Mucosa of stomach (tissue), 1 donor: ENCODE results near the gene ZNF541.
"Not testable (repeated sequence)": the region's sequence is repeated elsewhere in the genome, so short reads cannot be mapped to it uniquely, and the experiment has no call there.

Experiments
- H3K27me3 ChIP-seq: one replicate; pipeline ENCODE4 v1.7.0; 2013; ENCODE audit warnings: mild to moderate bottlenecking, low read length; ENCODE audit not compliant: control insufficient read depth, insufficient read depth
- H3K36me3 ChIP-seq: one replicate; pipeline ENCODE4 v1.7.0; 2013; ENCODE audit warnings: low read length; ENCODE audit not compliant: control insufficient read depth, insufficient read depth
- H3K4me1 ChIP-seq: one replicate; pipeline ENCODE4 v1.7.0; 2013; ENCODE audit warnings: mild to moderate bottlenecking, low read length; ENCODE audit not compliant: control insufficient read depth, insufficient read depth
- H3K4me3 ChIP-seq: one replicate; pipeline ENCODE4 v1.7.0; 2013; ENCODE audit warnings: low read length
- H3K9ac ChIP-seq: one replicate; pipeline ENCODE4 v1.7.0; 2013; ENCODE audit warnings: mild to moderate bottlenecking, low read length, moderate library complexity
- H3K9me3 ChIP-seq: one replicate; pipeline ENCODE4 v1.7.0; 2013; ENCODE audit warnings: mild to moderate bottlenecking, low read length, moderate library complexity; ENCODE audit not compliant: control insufficient read depth
- donor health status: Pancreatic carcinoma.

ZNF541 gene

DNA sequence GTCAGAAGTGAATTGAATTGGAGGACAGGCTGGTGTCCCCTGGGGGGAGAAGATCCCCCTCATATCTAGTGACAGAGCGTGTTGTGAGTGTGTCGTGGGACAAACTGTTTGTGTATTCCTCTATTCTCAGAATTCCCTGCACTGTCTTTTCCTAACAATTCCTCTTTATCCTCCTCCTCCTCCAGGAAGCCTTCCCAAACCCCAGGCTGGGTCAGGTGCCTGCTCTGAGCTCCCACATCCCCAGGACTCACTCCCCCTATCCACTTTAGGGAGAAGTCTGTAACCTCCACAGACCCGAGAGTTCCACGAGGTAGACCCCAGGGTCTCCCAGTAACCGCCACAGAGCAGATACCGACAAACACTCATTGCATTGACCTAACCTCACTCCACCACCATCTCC is 20.9 kb upstream of the ZNF541 start:
- no peaks in the 10 kb centered on the region for H3K36me3 ChIP-seq
- H3K4me3 ChIP-seq, result no peak overlapping the region
- no peaks in the 10 kb centered on the region for H3K27me3 ChIP-seq
- no peaks in the 10 kb centered on the region for H3K9me3 ChIP-seq
- H3K4me1 ChIP-seq, result peaks cover under 1% of the 10 kb centered on the region
- no peak overlapping the region for H3K9ac ChIP-seq

DNA sequence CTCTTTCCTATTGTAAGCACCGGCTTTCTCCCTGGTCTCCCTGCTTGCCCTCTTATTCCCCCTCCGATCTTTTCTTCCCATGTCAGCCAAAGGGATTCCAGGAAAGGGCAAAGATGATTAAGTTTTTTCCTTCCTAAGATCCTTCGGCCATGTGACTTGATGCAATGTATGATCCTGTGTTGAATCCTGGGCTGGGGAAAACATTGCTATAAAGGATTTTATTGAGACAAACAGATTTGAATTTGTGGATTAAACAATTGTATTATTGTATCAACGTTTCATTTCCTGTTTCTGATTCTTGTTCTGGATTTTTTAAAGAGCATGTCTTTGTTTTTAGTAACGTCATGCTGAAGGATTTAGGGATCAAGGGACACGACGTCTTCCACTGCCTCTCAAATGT is 16.9 kb upstream of the ZNF541 start:
- H3K27me3 ChIP-seq, result no peaks in the 10 kb centered on the region
- no peaks in the 10 kb centered on the region for H3K36me3 ChIP-seq
- no peaks in the 10 kb centered on the region for H3K4me1 ChIP-seq
- no peak overlapping the region for H3K4me3 ChIP-seq
- no peak overlapping the region for H3K9ac ChIP-seq
- peaks cover 6% of the 10 kb centered on the region for H3K9me3 ChIP-seq

DNA sequence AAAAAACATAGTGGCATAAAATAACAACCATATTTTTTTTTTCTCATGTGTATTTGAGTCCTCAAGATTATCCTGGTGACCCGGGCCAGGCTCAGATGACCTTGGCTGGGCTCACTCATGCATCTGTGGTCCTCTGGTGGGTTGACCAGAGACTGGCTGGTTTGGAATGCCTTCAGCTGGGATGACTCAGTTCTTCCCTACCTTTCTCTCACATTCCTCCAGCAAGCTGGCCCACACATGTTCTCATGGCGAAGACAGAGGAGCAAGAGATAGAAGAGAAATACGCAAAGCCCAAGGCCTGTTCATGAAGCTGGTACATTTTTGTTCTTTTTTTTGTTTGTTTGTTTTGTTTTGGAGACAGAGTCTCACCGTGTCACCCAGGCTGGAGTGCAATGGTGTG is 14.3 kb upstream of the ZNF541 start:
- no peaks in the 10 kb centered on the region for H3K27me3 ChIP-seq
- no peak overlapping the region for H3K9ac ChIP-seq
- no peak overlapping the region for H3K4me3 ChIP-seq
- no peaks in the 10 kb centered on the region for H3K36me3 ChIP-seq
- H3K9me3 ChIP-seq, result peaks cover 6% of the 10 kb centered on the region
- H3K4me1 ChIP-seq, result peaks cover 4% of the 10 kb centered on the region

DNA sequence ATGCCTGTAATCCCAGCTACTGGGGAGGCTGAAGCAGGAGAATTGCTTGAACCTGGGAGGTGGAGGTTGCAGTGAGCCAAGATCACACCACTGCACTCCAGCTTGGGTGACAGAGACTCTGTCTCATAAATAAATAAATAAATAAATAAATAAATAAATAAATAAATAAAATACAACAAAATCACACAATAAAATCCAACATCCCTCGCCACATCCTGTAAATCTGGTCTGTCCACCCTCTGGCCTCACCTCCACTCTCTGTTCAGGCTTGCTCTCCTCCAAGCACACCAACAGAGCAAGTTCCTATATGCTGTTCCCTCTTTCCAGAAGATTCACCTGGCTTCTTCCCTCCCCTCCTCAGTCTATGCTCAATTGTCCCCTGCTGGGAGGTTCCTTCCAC is 10.2 kb upstream of the ZNF541 start:
- not testable (repeated sequence) for H3K4me3 ChIP-seq, H3K9me3 ChIP-seq, H3K36me3 ChIP-seq, H3K27me3 ChIP-seq, H3K4me1 ChIP-seq, H3K9ac ChIP-seq

DNA sequence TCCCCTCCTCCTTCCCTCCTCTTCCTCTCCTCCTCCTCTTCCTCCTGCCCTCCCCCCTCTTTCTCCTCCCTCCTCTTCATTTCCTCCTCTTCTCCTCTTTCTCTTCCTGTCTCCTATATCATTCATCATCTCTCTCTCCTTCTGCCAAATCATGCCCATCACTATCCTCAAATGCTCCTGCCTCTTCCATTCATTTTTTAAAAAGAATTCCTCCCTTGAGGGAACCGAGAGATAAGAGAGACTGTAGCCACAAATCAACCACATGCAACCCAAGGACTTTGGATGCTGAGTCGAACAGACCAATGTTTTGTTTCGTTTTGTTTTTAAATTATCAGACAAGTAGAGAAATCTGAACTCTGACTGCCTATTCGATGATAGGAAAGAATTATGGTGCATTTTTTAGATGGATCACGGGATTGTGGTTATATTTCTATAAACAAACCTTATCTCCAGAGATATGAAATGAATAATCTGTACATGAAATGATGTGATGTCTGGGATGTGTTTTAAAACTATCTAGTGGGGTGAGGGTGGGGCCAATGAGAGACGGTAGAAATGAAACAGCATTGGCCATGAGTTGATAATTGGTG is 9.5 kb upstream of the ZNF541 start:
- Histone ChIP-seq H3K9me3 (peaks cover 6% of the 10 kb centered on the region), H3K4me1 (peaks cover 4% of the 10 kb centered on the region), H3K9ac (no peak overlapping the region), H3K36me3 (no peaks in the 10 kb centered on the region), H3K27me3 (no peaks in the 10 kb centered on the region), H3K4me3 (no peak overlapping the region)

DNA sequence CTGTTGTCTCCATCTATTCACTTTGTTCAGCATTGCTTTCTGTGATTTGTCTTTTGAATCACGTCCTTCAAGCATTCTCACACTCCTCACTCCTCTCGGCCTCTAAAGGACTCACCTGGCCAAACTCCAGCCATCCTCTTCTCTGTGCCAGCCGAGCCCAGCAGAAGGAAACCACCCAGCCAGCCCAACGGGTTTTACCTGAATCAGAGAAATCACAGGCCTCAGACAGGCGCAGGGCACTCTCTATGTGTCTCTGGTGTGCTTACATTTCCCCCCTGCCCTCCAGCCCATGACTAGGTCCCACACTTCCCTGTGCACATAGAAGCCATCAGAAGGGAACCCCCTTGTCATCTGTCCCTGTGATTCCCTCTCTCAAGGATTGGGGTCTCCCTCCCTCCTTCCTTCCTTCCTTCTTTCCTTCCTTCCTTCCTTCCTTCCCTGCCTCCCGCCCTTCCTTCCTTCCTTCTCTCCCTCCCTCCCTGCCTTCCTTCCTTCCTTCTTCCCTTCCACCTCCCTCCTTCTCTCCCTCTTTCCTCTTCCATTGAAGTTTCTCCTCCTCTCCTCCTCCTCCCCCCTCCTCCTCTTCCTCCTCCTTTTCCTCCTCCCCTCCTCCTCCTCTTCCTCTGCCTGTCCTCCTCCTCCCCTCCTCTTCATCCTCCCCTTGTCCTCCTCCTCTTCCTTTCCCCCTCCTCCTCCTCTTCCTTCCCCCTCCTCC is 8.8 kb upstream of the ZNF541 start:
- no peak overlapping the region for H3K9ac ChIP-seq
- peaks cover 4% of the 10 kb centered on the region for H3K4me1 ChIP-seq
- H3K27me3 ChIP-seq, result no peaks in the 10 kb centered on the region
- H3K36me3 ChIP-seq, result no peaks in the 10 kb centered on the region
- peaks cover 6% of the 10 kb centered on the region for H3K9me3 ChIP-seq
- no peak overlapping the region for H3K4me3 ChIP-seq

DNA sequence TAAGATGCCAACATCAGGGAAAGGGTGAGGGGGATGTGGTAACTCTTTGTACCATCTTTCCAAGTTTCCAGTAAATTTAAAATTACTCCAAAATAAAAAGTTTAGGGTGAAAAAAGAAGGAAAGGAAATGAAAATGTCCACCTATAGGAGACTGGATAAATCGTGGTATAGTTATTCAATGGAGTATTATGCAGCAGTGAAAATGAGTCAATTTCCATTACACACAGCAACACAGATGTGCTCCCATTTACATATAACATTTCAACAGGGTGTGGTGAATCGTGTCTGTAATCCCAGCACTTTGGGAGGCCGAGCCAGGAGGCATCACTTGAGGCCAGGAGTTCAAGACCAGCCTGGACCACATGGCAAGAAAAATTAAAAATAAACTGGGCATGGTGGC is 7.4 kb upstream of the ZNF541 start:
- peaks cover 4% of the 10 kb centered on the region for H3K4me1 ChIP-seq

DNA sequence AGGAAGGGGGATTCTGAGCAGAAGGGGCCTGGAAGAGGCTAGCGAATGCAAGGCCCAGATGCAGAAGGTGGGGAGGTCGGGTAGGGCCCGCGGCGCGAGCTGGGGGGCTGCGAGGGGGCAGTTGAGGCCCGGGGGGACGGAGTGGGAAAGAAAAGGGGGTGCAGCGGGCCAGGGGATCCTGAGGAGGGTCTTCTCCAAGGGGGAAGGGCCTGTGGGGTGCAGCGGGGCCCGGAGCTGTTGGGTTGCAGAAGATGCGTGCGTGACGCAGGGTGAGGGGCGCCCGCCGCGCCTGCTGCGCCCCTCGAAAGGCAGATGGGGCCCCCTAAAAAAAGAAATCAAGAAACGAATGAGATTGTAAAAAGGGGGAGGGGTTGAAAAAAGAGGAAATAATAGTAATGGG is 313 bp downstream of the ZNF541 start:
- no peaks in the 10 kb centered on the region for H3K36me3 ChIP-seq
- H3K4me3 ChIP-seq, result no peak overlapping the region
- no peaks in the 10 kb centered on the region for H3K9me3 ChIP-seq
- no peaks in the 10 kb centered on the region for H3K27me3 ChIP-seq
- peaks cover 4% of the 10 kb centered on the region for H3K4me1 ChIP-seq
- no peak overlapping the region for H3K9ac ChIP-seq

More for the DNA sequence above, 7.4 kb upstream of the ZNF541 start:
- no peaks in the 10 kb centered on the region for H3K36me3 ChIP-seq
- H3K4me3 ChIP-seq, result no peak overlapping the region
- no peak overlapping the region for H3K9ac ChIP-seq
- no peaks in the 10 kb centered on the region for H3K9me3 ChIP-seq
- H3K27me3 ChIP-seq, result no peaks in the 10 kb centered on the region

DNA sequence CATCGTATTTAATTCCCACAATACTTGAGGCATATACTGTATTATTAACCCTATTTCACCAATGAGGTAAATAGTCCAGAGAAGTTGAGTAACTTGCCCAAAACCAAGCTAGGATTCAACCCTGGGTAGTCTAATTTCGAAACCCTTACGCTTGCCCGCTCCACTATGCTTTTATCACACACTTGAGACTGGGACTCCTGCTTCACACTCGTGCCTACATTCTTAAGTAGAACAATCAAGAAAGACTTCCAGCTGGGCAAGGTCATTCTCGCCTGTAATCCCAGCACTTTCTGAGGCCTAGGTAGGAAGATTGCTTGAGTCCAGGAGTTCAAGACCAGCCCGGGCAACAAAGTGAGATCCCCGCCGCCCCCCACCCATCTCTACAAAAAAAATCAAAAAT is 3.6 kb downstream of the ZNF541 start:
- H3K36me3 ChIP-seq, result no peaks in the 10 kb centered on the region
- H3K4me3 ChIP-seq, result no peak overlapping the region
- H3K9ac ChIP-seq, result no peak overlapping the region
- H3K27me3 ChIP-seq, result no peaks in the 10 kb centered on the region
- no peaks in the 10 kb centered on the region for H3K9me3 ChIP-seq
- H3K4me1 ChIP-seq, result peaks cover 4% of the 10 kb centered on the region

DNA sequence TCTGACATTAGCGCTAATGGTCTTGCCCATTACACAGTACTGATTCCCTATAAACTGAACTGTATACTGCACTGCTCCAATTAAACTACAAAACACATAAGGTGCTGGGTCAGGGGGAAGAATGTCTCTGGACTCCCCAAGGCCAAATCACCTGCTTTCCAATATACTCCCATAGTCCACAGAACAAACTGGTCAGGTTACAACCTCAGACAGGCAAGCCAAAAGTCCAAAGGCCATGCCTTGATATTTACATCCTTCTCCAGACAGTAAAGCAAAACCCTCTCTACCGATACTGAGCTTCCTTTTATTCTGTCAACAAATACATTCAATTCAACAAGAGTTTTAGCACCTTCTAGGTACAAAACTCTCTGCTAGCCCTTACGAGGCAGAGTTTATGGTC is 8.9 kb downstream of the ZNF541 start:
- no peaks in the 10 kb centered on the region for H3K27me3 ChIP-seq
- H3K4me3 ChIP-seq, result no peak overlapping the region
- no peak overlapping the region for H3K9ac ChIP-seq
- no peaks in the 10 kb centered on the region for H3K36me3 ChIP-seq
- peaks cover 22% of the 10 kb centered on the region for H3K4me1 ChIP-seq
- H3K9me3 ChIP-seq, result no peaks in the 10 kb centered on the region

DNA sequence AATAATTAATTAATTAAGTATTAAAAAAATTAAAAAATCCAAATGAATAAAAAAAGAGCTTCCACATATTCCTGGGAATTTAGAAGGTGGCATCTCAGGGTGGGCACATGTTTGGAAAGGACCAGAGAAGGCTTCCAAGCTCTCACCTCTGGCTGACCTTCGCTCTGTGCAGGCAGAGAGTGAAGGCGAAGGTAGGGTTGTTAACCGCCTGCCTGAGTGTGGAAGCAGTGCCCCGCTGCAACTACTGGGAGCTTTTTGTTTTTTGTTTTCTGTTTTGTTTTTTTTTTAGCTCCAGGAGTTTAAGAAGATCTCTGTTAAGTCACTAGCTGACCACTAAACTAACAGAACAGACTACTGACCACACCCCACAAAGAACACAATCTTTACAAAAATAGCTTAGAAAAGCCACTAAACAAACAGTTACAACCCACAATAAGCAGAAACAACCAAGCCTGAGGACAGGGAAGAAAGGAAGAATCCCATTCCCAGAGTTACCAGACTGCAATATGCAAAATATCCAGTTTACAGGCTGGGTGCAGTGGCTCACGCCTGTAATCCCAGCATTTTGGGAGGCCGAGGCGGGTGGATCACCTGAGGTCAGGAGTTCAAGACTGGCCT is 11.4 kb downstream of the ZNF541 start:
- Histone ChIP-seq H3K9ac (no peak overlapping the region), H3K27me3 (no peaks in the 10 kb centered on the region), H3K36me3 (no peaks in the 10 kb centered on the region), H3K9me3 (no peaks in the 10 kb centered on the region), H3K4me1 (peaks cover 22% of the 10 kb centered on the region), H3K4me3 (no peak overlapping the region)

DNA sequence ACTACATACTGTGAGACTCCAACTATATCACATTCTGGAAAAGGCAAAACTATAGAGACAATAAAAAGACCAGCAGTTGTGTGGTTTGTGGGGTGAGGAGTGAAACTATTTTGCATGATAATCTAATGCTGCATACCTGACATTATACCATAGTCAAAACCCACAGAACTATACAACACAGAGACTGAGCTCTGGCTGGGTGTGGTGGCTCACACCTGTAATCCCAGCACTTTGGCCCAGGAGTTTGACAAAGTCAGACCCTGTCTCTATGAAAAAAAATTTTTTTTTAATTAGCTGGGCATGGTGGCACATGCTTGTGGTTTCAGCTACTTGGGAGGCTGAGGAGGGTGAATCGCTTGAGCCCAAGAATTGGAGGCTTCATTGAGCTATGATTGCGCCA is 11.9 kb downstream of the ZNF541 start:
- H3K4me1 ChIP-seq, result peaks cover 22% of the 10 kb centered on the region
- H3K9ac ChIP-seq, result no peak overlapping the region
- no peak overlapping the region for H3K4me3 ChIP-seq
- H3K36me3 ChIP-seq, result no peaks in the 10 kb centered on the region
- H3K27me3 ChIP-seq, result no peaks in the 10 kb centered on the region
- H3K9me3 ChIP-seq, result no peaks in the 10 kb centered on the region
